ENCODE measurements around the gene MICAL2. TPM values are rescaled to one million over a fixed set of nuclear protein-coding genes. Genes with fewer than 3 reads are reported as not detected.

The MICAL2 gene
- total and polyA plus RNA-seq, 2 donors, result 42.5 to 44.1 TPM

- DNase-seq (ENCODE audit: extremely low spot score), result no peak
- WGBS, result 67% methylated on average over 11 of the region's 11 CpGs
- H3K4me1 ChIP-seq (ENCODE audit: insufficient read depth), result no peaks in the 10 kb centered on the region
- H3K27ac ChIP-seq (ENCODE audit: low read depth), result no peak overlapping the region
- no peak overlapping the region for H3K4me3 ChIP-seq (ENCODE audit: low read depth, low read length)
- H3K36me3 ChIP-seq (ENCODE audit: insufficient read depth), result no peaks in the 10 kb centered on the region
Observed at GRCh38 chr11:12263141-12263693, 152.8 kb downstream of the MICAL2 start.

- Histone ChIP-seq H3K27ac (ENCODE audit: low read depth) (no peak overlapping the region), H3K4me3 (ENCODE audit: low read depth, low read length) (no peak overlapping the region), H3K4me1 (ENCODE audit: insufficient read depth) (no peaks in the 10 kb centered on the region), H3K36me3 (ENCODE audit: insufficient read depth) (no peaks in the 10 kb centered on the region)
- WGBS, result 83% methylated on average over 3 of the region's 3 CpGs
- DNase-seq (ENCODE audit: extremely low spot score), result no peak
Observed at GRCh38 chr11:12264361-12264760, 154.0 kb downstream of the MICAL2 start.

- H3K4me1 ChIP-seq (ENCODE audit: insufficient read depth), result no peaks in the 10 kb centered on the region
- DNase-seq (ENCODE audit: extremely low spot score), result peak; percentile 45
- no peak overlapping the region for H3K27ac ChIP-seq (ENCODE audit: low read depth)
- WGBS, result 69% methylated on average over 1 of the region's 1 CpG
- H3K4me3 ChIP-seq (ENCODE audit: low read depth, low read length), result no peak overlapping the region
- H3K36me3 ChIP-seq (ENCODE audit: insufficient read depth), result no peaks in the 10 kb centered on the region
Observed at GRCh38 chr11:12266132-12266531, 155.7 kb downstream of the MICAL2 start.

GRCh38 chr11:12266943-12267342 is 156.6 kb downstream of the MICAL2 start:
- Histone ChIP-seq H3K4me3 (ENCODE audit: low read depth, low read length) (no peak overlapping the region), H3K27ac (ENCODE audit: low read depth) (no peak overlapping the region), H3K4me1 (ENCODE audit: insufficient read depth) (no peaks in the 10 kb centered on the region), H3K36me3 (ENCODE audit: insufficient read depth) (no peaks in the 10 kb centered on the region)
- DNase-seq (ENCODE audit: extremely low spot score), result no peak
- WGBS, result 96% methylated on average over 10 of the region's 10 CpGs

GRCh38 chr11:12267921-12268320 is 157.5 kb downstream of the MICAL2 start:
- WGBS, result 91% methylated on average over 2 of the region's 2 CpGs
- no peak overlapping the region for H3K4me3 ChIP-seq (ENCODE audit: low read depth, low read length)
- H3K4me1 ChIP-seq (ENCODE audit: insufficient read depth), result no peaks in the 10 kb centered on the region
- no peak overlapping the region for H3K27ac ChIP-seq (ENCODE audit: low read depth)
- no peaks in the 10 kb centered on the region for H3K36me3 ChIP-seq (ENCODE audit: insufficient read depth)
- no peak for DNase-seq (ENCODE audit: extremely low spot score)

- H3K4me1 ChIP-seq (ENCODE audit: insufficient read depth), result no peaks in the 10 kb centered on the region
- peak; percentile 50 for DNase-seq (ENCODE audit: extremely low spot score)
- H3K36me3 ChIP-seq (ENCODE audit: insufficient read depth), result no peaks in the 10 kb centered on the region
- WGBS, result 32% methylated on average over 3 of the region's 3 CpGs
- H3K4me3 ChIP-seq (ENCODE audit: low read depth, low read length), result no peak overlapping the region
- H3K27ac ChIP-seq (ENCODE audit: low read depth), result no peak overlapping the region
Observed at GRCh38 chr11:12269104-12269441, 158.7 kb downstream of the MICAL2 start.

GRCh38 chr11:12269446-12270214 is 159.2 kb downstream of the MICAL2 start:
- Histone ChIP-seq H3K27ac (ENCODE audit: low read depth) (no peak overlapping the region), H3K4me1 (ENCODE audit: insufficient read depth) (no peaks in the 10 kb centered on the region), H3K4me3 (ENCODE audit: low read depth, low read length) (no peak overlapping the region), H3K36me3 (ENCODE audit: insufficient read depth) (no peaks in the 10 kb centered on the region)
- no peak for DNase-seq (ENCODE audit: extremely low spot score)
- 62% methylated on average over 12 of the region's 12 CpGs for WGBS

- Histone ChIP-seq H3K4me1 (ENCODE audit: insufficient read depth) (no peaks in the 10 kb centered on the region), H3K27ac (ENCODE audit: low read depth) (no peak overlapping the region), H3K36me3 (ENCODE audit: insufficient read depth) (no peaks in the 10 kb centered on the region), H3K4me3 (ENCODE audit: low read depth, low read length) (no peak overlapping the region)
- DNase-seq (ENCODE audit: extremely low spot score), result no peak
- WGBS, result 65% methylated on average over 6 of the region's 6 CpGs
Observed at GRCh38 chr11:12270215-12270797, 159.9 kb downstream of the MICAL2 start.

- Histone ChIP-seq H3K4me3 (ENCODE audit: low read depth, low read length) (no peak overlapping the region), H3K4me1 (ENCODE audit: insufficient read depth) (no peaks in the 10 kb centered on the region), H3K27ac (ENCODE audit: low read depth) (no peak overlapping the region), H3K36me3 (ENCODE audit: insufficient read depth) (no peaks in the 10 kb centered on the region)
- no peak for DNase-seq (ENCODE audit: extremely low spot score)
- 88% methylated on average over 8 of the region's 8 CpGs for WGBS
Observed at GRCh38 chr11:12270817-12271216, 160.4 kb downstream of the MICAL2 start.

GRCh38 chr11:12271241-12271640 is 160.9 kb downstream of the MICAL2 start:
- no peaks in the 10 kb centered on the region for H3K36me3 ChIP-seq (ENCODE audit: insufficient read depth)
- DNase-seq (ENCODE audit: extremely low spot score), result no peak

GRCh38 chr11:12271826-12272366 is 161.5 kb downstream of the MICAL2 start:
- Histone ChIP-seq H3K36me3 (ENCODE audit: insufficient read depth) (no peaks in the 10 kb centered on the region), H3K27ac (ENCODE audit: low read depth) (no peak overlapping the region), H3K4me1 (ENCODE audit: insufficient read depth) (no peaks in the 10 kb centered on the region), H3K4me3 (ENCODE audit: low read depth, low read length) (no peak overlapping the region)
- DNase-seq (ENCODE audit: extremely low spot score), result no peak
- 95% methylated on average over 6 of the region's 6 CpGs for WGBS

More at GRCh38 chr11:12271241-12271640, 160.9 kb downstream of the MICAL2 start:
- no peak overlapping the region for H3K27ac ChIP-seq (ENCODE audit: low read depth)
- WGBS, result 72% methylated on average over 4 of the region's 4 CpGs
- no peak overlapping the region for H3K4me3 ChIP-seq (ENCODE audit: low read depth, low read length)
- no peaks in the 10 kb centered on the region for H3K4me1 ChIP-seq (ENCODE audit: insufficient read depth)

- 91% methylated on average over 15 of the region's 15 CpGs for WGBS
- DNase-seq (ENCODE audit: extremely low spot score), result no peak
- no peak overlapping the region for H3K4me3 ChIP-seq (ENCODE audit: low read depth, low read length)
- H3K4me1 ChIP-seq (ENCODE audit: insufficient read depth), result no peaks in the 10 kb centered on the region
- no peak overlapping the region for H3K27ac ChIP-seq (ENCODE audit: low read depth)
- no peaks in the 10 kb centered on the region for H3K36me3 ChIP-seq (ENCODE audit: insufficient read depth)
Observed at GRCh38 chr11:12272821-12273617, 162.6 kb downstream of the MICAL2 start.

- Histone ChIP-seq H3K27ac (ENCODE audit: low read depth) (no peak overlapping the region), H3K4me3 (ENCODE audit: low read depth, low read length) (no peak overlapping the region), H3K4me1 (ENCODE audit: insufficient read depth) (no peaks in the 10 kb centered on the region), H3K36me3 (ENCODE audit: insufficient read depth) (no peaks in the 10 kb centered on the region)
- no peak for DNase-seq (ENCODE audit: extremely low spot score)
- WGBS, result 96% methylated on average over 2 of the region's 2 CpGs
Observed at GRCh38 chr11:12273618-12273995, 163.2 kb downstream of the MICAL2 start.
